SK-N-SH (cell line): Measurements from ENCODE around the gene COL12A1. TPM values are rescaled to one million over a fixed set of nuclear protein-coding genes. Genes with fewer than 3 reads are reported as not detected.

Experiments used
- CTCF ChIA-PET: fragments of 300-600, 350-600 bp; formaldehyde crosslinking; extraction: SDS; loops from one replicate; lab custom pipeline; 2021; lab: Yijun Ruan, JAX
- POLR2A ChIA-PET: fragments of 350-600 bp; sonication (Branson Sonifier 250); formaldehyde crosslinking; extraction: SDS; loops from one replicate; lab custom pipeline; 2020; ENCODE audit warnings: antibody characterized with exemption, inconsistent platforms; lab: Yijun Ruan, JAX
- DNase-seq: peaks from one replicate; pipeline ENCODE4 v3.0.0; 2012
- H2AFZ ChIP-seq: fragments of 200-600 bp; sonication (generic); 2 replicates; pipeline ENCODE4 v1.8.1; 2016; ENCODE audit warnings: antibody characterized with exemption, mild to moderate bottlenecking, low read depth
- H3F3A ChIP-seq: fragments of 200-600 bp; sonication (generic); replicated peaks from 2 replicates; pipeline ENCODE3; 2016; ENCODE audit warnings: antibody characterized with exemption, mild to moderate bottlenecking; ENCODE audit not compliant: insufficient read depth
- H3K27ac ChIP-seq, 2 experiments: fragments of 200-500 bp in 1 of 2; fragments of 200-600 bp in 1 of 2; sonication (Bioruptor generic) in 1 of 2; sonication (generic), shearing (Covaris generic) in 1 of 2; 2 replicates each; pipeline versions ENCODE4 v1.5.1 to v1.6.1; 2014 to 2016; ENCODE audit warnings: low read depth in 2 of 2, inconsistent platforms in 1 of 2, low read length in 1 of 2, mild to moderate bottlenecking in 1 of 2, mixed read lengths in 1 of 2
- H3K27me3 ChIP-seq: fragments of 200-600 bp; sonication (generic), shearing (Covaris generic); 2 replicates; pipeline ENCODE4 v1.6.1; 2016; ENCODE audit warnings: mixed run types; ENCODE audit not compliant: insufficient read depth
- H3K36me3 ChIP-seq, 2 experiments: fragments of 200-500 bp in 1 of 2; fragments of 200-600 bp in 1 of 2; sonication (Bioruptor generic) in 1 of 2; sonication (generic) in 1 of 2; replicated peaks in 1 of 2; 2 replicates each; pipeline versions ENCODE3 to v1.5.1; 2014 to 2016; ENCODE audit warnings: low read length in 1 of 2, mild to moderate bottlenecking in 1 of 2; ENCODE audit not compliant: insufficient read depth in 2 of 2, control insufficient read depth in 1 of 2
- H3K4me1 ChIP-seq, 2 experiments: fragments of 200-500 bp in 1 of 2; fragments of 200-600 bp in 1 of 2; sonication (Bioruptor generic) in 1 of 2; sonication (generic), shearing (Covaris generic) in 1 of 2; 2 replicates each; pipeline versions ENCODE4 v1.5.1 to v1.6.1; 2014 to 2016; ENCODE audit warnings: low read depth in 1 of 2, low read length in 1 of 2, mixed run types in 1 of 2; ENCODE audit not compliant: insufficient read depth in 2 of 2, control insufficient read depth in 1 of 2
- H3K4me2 ChIP-seq: fragments of 200-600 bp; sonication (generic), shearing (Covaris generic); 2 replicates; pipeline ENCODE4 v1.6.1; 2017; ENCODE audit warnings: mixed run types
- H3K4me3 ChIP-seq, 2 experiments: fragments of 200-500 bp in 1 of 2; fragments of 200-600 bp in 1 of 2; sonication (Bioruptor generic) in 1 of 2; sonication (generic), shearing (Covaris generic) in 1 of 2; 2 replicates each; pipeline versions ENCODE4 v1.5.1 to v1.8.1; 2014 to 2016; ENCODE audit warnings: low read depth in 2 of 2, inconsistent platforms in 1 of 2, low read length in 1 of 2, mild to moderate bottlenecking in 1 of 2, mixed read lengths in 1 of 2, moderate library complexity in 1 of 2
- H3K79me2 ChIP-seq: fragments of 200-600 bp; sonication (generic); 2 replicates; pipeline ENCODE4 v1.8.1; 2017; ENCODE audit warnings: mild to moderate bottlenecking; ENCODE audit not compliant: insufficient read depth
- H3K9ac ChIP-seq: fragments of 200-600 bp; sonication (generic); 2 replicates; pipeline ENCODE4 v1.6.1; 2017; ENCODE audit warnings: mixed run types
- H3K9me2 ChIP-seq: fragments of 200-600 bp; sonication (generic); 2 replicates; pipeline ENCODE4 v1.6.1; 2017; ENCODE audit warnings: mixed run types
- H3K9me3 ChIP-seq: fragments of 200-600 bp; sonication (generic); 2 replicates; pipeline ENCODE4 v1.6.1; 2017; ENCODE audit warnings: mixed run types, mild to moderate bottlenecking, moderate library complexity
- H4K20me1 ChIP-seq: fragments of 200-600 bp; sonication (generic); 2 replicates; pipeline ENCODE4 v1.6.1; 2017; ENCODE audit warnings: mild to moderate bottlenecking, mixed run types; ENCODE audit not compliant: insufficient read depth
- CHD2 ChIP-seq: fragments of 150-350 bp; IDR thresholded peaks from 2 replicates; pipeline ENCODE4 v1.6.1; 2018; ENCODE audit warnings: low read length; ENCODE audit not compliant: partially characterized antibody
- CTCF ChIP-seq: fragments of 200-600 bp; sonication (generic); IDR thresholded peaks from 2 replicates; pipeline ENCODE4 v1.6.1; 2017; ENCODE audit warnings: antibody characterized with exemption, mild to moderate bottlenecking, moderate library complexity
- ELF1 ChIP-seq: IDR thresholded peaks from 2 replicates; pipeline ENCODE4 v1.4.0; 2012
- EZH2phosphoT487 ChIP-seq: fragments of 200-600 bp; sonication (generic); IDR thresholded peaks from 2 replicates; pipeline ENCODE4 v1.6.1; 2017; ENCODE audit warnings: low read depth, mixed run types, mild to moderate bottlenecking, antibody characterized with exemption, moderate library complexity, borderline replicate concordance
- FOSL2 ChIP-seq: IDR thresholded peaks from 2 replicates; pipeline ENCODE4 v1.4.0; 2012; ENCODE audit warnings: low read depth, mild to moderate bottlenecking, moderate library complexity, borderline replicate concordance
- GABPA ChIP-seq: IDR thresholded peaks from 2 replicates; pipeline ENCODE4 v1.4.0; 2012; ENCODE audit warnings: low read depth, mild to moderate bottlenecking
- GATA2 ChIP-seq: sonication (generic); formaldehyde crosslinking; IDR thresholded peaks from 2 replicates; pipeline ENCODE4 v1.5.0; 2020; ENCODE audit warnings: mild to moderate bottlenecking, missing genetic modification reagents
- IRF3 ChIP-seq: fragments of 150-350 bp; IDR thresholded peaks from 2 replicates; pipeline ENCODE4 v1.6.1; 2016; ENCODE audit warnings: mild to moderate bottlenecking, low read depth, low read length
- JUND ChIP-seq: IDR thresholded peaks from 2 replicates; pipeline ENCODE4 v1.4.0; 2012
- MXI1 ChIP-seq: IDR thresholded peaks from 2 replicates; pipeline ENCODE4 v1.6.1; 2012; ENCODE audit warnings: mild to moderate bottlenecking, low read depth, low read length, improper control_type of control experiment
- NRF1 ChIP-seq: IDR thresholded peaks from 2 replicates; pipeline ENCODE4 v1.6.1; 2012; ENCODE audit warnings: low read depth, mild to moderate bottlenecking, low read length
- PBX3 ChIP-seq: IDR thresholded peaks from 2 replicates; pipeline ENCODE4; 2012
- POLR2AphosphoS5 ChIP-seq: IDR thresholded peaks from 2 replicates; pipeline ENCODE4 v1.6.1; 2012; ENCODE audit warnings: low read depth, low read length
- RCOR1 ChIP-seq: fragments of 150-350 bp; IDR thresholded peaks from 2 replicates; pipeline ENCODE4 v1.6.1; 2017; ENCODE audit warnings: antibody characterized with exemption, low read length
- RFX5 ChIP-seq: IDR thresholded peaks from 2 replicates; pipeline ENCODE4 v1.6.1; 2012; ENCODE audit warnings: mild to moderate bottlenecking, improper control_type of control experiment, low read length
- RXRA ChIP-seq: IDR thresholded peaks from 2 replicates; pipeline ENCODE4 v1.4.0; 2012; ENCODE audit warnings: low read depth, mild to moderate bottlenecking, borderline replicate concordance
- TAF1 ChIP-seq: IDR thresholded peaks from 2 replicates; pipeline ENCODE4 v1.6.1; 2012; ENCODE audit warnings: low read depth, mild to moderate bottlenecking, low read length, moderate library complexity, borderline replicate concordance
- TCF12 ChIP-seq: IDR thresholded peaks from 2 replicates; pipeline ENCODE4 v1.4.0; 2012
- TEAD4 ChIP-seq: IDR thresholded peaks from 2 replicates; pipeline ENCODE4 v1.4.0; 2012; ENCODE audit warnings: mild to moderate bottlenecking, borderline replicate concordance; ENCODE audit not compliant: insufficient read depth
- USF1 ChIP-seq: IDR thresholded peaks from 2 replicates; pipeline ENCODE4 v1.4.0; 2012; ENCODE audit warnings: low read depth, borderline replicate concordance
- USF2 ChIP-seq: fragments of 150-350 bp; IDR thresholded peaks from 2 replicates; pipeline ENCODE4 v1.6.1; 2017; ENCODE audit warnings: antibody characterized with exemption, low read length, low read depth, borderline replicate concordance
- YY1 ChIP-seq: IDR thresholded peaks from 2 replicates; pipeline ENCODE4 v1.4.0; 2012; ENCODE audit warnings: low read depth, mild to moderate bottlenecking
- WGBS: methylation state at CpG from one replicate; pipeline ENCODE4 v1.1.6; 2017; ENCODE audit warnings: low lambda C conversion rate; 5-methylcytosine and 5-hydroxymethylcytosine counted together
- polyA plus RNA-seq, 3 experiments: library from polyadenylated mRNA; depleted of rRNA; stranded (reverse); fragments of >200 nt; gene quantifications; 2 replicates each; pipeline ENCODE4 v1.2.3, GENCODE V29; 2012

The COL12A1 gene
- polyA plus RNA-seq, 1 of the 3 experiments (the other 2 are of a cell fraction): 0.03 TPM

- Histone ChIP-seq H4K20me1 (no peaks in the 10 kb centered on the region), H3K27ac (no peak overlapping the region), H2AFZ (no peak overlapping the region), H3K36me3 (no peaks in the 10 kb centered on the region), H3K27me3 (peaks cover 4% of the 10 kb centered on the region; the same call in 1 of the 2 replicates), H3K4me2 (no peak overlapping the region), H3K79me2 (no peaks in the 10 kb centered on the region), H3K9me3 (no peaks in the 10 kb centered on the region), H3K4me1 (no peaks in the 10 kb centered on the region), H3K4me3 (no peak overlapping the region), H3F3A (no peaks in the 10 kb centered on the region), H3K9ac (no peak overlapping the region), H3K9me2 (no peaks in the 10 kb centered on the region)
- ChIA-PET POLR2A (no interaction called here), CTCF (no interaction called here)
- TF ChIP-seq RCOR1 (no peak), MXI1 (no peak), GABPA (no peak), NRF1 (no peak), EZH2phosphoT487 (no peak), FOSL2 (no peak), GATA2 (no peak), TCF12 (no peak), PBX3 (no peak), RXRA (no peak), ELF1 (no peak), CTCF (no peak), JUND (no peak), TAF1 (no peak), YY1 (no peak), IRF3 (no peak)
- DNase-seq: no peak
Observed at GRCh38 chr6:75109022-75109421, 96.8 kb downstream of the COL12A1 start.

GRCh38 chr6:75108333-75108974 is 97.4 kb downstream of the COL12A1 start:
- Histone ChIP-seq H3K36me3 (no peaks in the 10 kb centered on the region), H4K20me1 (no peaks in the 10 kb centered on the region), H3K9me2 (no peaks in the 10 kb centered on the region), H3F3A (no peaks in the 10 kb centered on the region), H3K4me3 (no peak overlapping the region), H3K79me2 (no peaks in the 10 kb centered on the region), H3K9me3 (no peaks in the 10 kb centered on the region), H3K9ac (no peak overlapping the region), H3K4me1 (no peaks in the 10 kb centered on the region), H3K4me2 (no peak overlapping the region), H3K27ac (no peak overlapping the region), H2AFZ (no peak overlapping the region), H3K27me3 (peaks cover 4% of the 10 kb centered on the region; the same call in 1 of the 2 replicates)
- ChIA-PET CTCF (no interaction called here), POLR2A (no interaction called here)
- 7% methylated on average over 2 of the region's 2 CpGs for WGBS
- no peak for DNase-seq
- TF ChIP-seq USF1: no peak
- no peak for TF ChIP-seq RFX5
- no peak for TF ChIP-seq TEAD4
- no peak for TF ChIP-seq CTCF
- TF ChIP-seq POLR2AphosphoS5: no peak
- no peak for TF ChIP-seq USF2
- TF ChIP-seq TCF12: no peak
- TF ChIP-seq YY1: no peak
- TF ChIP-seq CHD2: no peak
- no peak for TF ChIP-seq ELF1
